ENCODE measurements around the gene DCDC2.
"Not testable (repeated sequence)": the region's sequence is repeated elsewhere in the genome, so short reads cannot be mapped to it uniquely, and the experiment has no call there.

Gene DCDC2

DNA sequence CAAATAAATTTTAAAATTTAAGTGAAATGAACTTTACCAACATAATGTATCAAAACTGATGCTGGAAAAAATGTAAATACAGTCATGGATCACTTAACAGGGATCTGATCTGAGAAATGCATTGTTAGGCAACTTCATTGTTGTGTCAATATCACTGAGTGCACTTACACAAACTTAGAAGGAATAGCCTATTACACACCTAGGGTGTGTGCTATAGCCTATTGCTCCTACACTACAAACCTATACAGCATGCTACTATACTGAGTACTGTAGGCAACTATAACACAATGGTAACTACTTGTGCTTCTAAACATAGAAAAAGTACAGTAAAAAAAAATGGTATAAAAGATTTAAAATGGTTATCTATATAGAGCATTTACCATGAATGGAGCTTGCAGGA is 104.5 kb downstream of the DCDC2 start:
- no peak for DNase-seq

DNA sequence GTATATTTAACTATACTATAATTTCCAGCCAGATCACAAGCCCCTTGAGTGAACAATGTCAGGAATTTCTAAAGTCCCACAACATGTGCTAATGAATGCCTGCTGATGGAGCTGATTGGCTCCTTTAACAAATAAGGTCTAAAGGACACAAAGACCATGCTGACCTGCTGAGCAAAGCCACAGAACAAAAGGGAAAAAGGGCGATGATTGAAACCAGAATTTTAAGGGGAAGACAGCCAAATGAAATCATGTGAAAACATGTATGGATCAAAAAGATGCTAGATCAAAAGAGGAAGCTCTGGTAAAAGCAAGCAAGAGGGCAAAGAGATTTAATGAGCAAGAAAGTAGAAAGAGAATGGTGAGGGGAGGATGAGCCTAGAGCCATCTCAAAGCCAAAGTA is 105.6 kb downstream of the DCDC2 start:
- no peak for DNase-seq

DNA sequence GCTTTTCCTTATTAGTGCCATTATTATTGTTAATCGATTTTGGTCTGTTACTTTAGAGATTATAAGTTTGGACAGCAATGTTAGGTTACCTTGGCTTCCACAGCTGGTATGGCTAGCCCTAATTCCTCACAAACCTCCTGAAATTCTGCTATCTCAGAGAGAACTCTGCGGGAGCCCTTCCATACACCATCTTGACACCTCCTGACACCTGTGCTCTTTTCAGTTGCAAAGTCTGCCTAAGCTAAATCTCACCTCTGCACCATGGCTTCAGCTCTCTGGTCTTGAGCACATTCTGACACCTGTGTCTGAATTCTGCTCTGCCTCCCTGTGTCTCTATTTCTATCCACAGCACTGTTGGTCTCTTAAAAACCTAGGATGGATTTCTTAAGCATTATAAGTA is 106.5 kb downstream of the DCDC2 start:
- no peak for DNase-seq

DNA sequence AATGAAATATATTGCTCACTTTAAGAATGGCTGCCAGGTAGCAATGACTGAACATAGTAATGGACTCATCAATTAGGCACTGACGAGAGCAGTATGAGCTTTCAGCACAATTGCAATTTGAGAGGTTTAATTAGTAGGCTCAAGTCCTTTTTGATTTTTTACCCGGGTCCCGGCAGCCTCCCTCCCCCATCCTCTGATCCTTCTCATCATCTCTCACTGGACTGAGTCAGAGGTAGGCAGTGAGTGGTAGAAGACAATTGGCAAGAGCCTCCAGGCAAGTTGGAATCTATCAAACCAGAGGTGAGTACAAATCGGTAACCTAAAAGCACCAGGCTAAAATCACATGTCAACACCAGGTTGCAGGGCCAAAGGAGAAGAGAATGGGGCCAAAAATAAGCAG is 107.9 kb downstream of the DCDC2 start:
- no peak for DNase-seq

DNA sequence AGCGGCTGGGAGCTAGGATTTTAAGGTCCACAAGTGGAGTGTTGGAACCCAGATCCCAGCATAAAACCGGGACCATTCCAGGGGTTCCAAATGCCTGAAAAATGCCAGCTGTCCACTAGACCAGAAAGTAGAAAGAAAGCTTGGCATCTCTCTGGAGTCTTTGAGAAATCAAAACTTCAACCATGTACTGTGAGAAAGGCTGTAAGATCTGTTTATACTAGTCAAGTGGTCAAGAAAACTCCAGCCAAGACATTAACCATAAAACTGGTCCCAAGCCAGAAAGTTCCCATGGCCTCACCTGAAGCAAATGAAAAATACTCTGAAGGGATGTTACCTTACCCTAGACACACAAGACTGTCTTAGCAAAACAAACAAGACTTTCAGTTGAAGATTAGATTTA is 112.6 kb downstream of the DCDC2 start:
- no peak for DNase-seq

- DNase-seq, result no peak
Measured at GRCh38 chr6:24242924-24243323, 114.9 kb downstream of the DCDC2 start.

- DNase-seq, result not testable (repeated sequence)
Measured at GRCh38 chr6:24241779-24242178, 116.1 kb downstream of the DCDC2 start.

- DNase-seq, result no peak
Measured at GRCh38 chr6:24240943-24241342, 116.9 kb downstream of the DCDC2 start.

- no peak for DNase-seq
Measured at GRCh38 chr6:24240380-24240928, 117.4 kb downstream of the DCDC2 start.

GRCh38 chr6:24238700-24239099 is 119.2 kb downstream of the DCDC2 start:
- DNase-seq, result no peak

DNA sequence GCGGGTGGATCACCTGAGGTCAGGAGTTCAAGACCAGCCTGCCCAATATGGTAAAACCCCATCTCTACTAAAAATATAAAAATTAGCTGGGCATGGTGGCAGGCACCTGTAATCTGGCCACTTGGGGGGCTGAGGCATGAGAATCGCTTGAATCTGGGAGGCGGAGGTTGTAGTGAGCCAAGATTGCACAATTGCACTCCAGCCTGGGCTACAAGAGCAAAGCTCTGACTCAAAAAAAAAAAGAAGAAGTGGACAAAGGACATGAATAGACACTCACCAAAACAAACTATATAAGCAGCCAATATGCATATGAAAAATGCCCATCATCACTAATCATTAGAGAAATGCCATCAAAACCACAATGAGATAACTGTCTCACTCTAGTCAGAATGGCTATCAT is 121.1 kb downstream of the DCDC2 start:
- DNase-seq, result not testable (repeated sequence)

DNA sequence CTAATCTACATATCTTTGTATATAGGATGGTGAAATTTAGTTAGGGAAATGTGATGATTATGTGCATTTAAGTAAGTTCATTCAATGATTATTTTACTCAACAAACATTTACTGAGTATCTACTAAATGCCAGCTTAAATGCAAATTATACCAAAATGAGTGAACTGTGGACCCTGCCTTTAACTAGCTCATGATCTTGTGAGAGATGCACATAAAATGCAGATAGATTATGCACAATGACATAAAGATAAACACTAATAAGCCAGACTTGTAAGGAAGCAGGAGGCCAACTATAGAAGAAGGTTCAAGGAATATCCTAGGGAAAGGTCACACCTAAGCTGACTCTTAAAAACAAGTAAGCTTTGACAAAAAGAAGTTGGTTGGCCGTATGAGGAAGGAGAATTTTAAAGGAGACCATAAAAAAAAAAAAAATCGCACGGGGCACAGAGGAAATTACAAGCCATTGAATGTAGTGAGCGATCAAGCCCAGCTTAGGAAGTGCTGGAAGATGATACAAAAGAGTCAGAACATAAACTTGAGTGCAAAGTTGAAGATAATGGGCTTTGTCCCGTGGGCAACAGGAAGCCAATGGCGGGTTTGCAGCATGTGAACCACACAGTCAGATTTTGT is 123.9 kb downstream of the DCDC2 start:
- no peak for DNase-seq

GRCh38 chr6:24231438-24231977 is 126.4 kb downstream of the DCDC2 start:
- no peak for DNase-seq

DNA sequence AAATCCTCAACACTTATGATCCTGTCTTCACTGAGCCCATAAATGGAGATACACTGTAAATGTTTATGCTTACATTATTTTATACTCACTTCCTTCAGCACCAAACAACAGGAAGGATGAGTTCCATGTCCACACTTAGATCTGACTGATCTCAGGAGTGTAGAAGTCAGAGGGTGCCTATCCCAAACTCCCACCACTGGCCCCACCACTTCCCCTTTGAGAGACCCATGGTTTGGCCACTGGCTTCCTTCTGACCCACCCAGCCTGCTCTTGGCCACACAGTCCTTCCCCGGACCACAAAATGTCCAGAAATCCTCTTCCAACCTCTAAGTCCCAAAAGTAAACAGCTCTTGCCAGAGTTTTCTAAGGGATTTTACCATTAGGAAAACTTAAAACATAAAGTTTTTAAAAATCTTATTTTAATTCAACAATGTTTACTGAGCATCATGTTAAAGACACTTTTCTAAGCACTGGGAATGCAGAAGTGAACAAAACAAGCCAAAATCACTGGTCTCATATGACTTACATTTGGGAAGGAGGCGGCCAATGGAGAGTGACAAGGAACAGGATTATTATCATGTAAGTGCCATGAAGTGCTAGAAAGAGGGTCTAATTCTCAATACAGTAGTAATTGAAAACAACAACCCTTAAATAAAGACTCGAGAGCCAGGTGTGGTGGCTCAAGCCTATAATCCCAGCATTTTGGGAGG is 128.0 kb downstream of the DCDC2 start:
- no peak for DNase-seq

DNA sequence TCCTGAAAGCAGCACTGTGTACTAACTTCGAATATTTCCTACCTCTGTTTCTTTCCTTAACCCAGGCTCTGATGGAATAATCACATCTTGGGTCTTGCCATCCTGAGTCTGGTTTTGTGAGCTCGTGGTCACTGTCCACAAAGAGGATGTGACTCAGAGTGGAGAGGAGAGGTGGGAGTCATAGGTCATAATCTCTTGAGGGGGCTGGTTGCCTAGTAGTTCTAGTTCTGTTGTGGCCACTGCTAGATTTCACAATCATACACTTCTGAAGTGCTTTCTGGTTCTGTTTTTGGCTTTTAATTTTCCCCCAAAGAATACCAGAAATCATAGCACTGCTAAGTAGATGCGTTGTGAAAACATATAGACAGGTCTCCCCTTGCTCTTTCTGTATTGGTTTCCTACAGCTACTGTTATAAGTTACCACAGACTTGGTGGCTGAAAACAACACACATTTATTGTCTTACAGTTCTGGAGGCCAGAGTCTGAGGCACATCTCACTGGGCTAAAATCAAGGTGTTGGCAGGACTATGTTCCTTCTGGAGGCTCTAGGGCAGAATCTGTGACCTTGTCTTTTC is 129.1 kb downstream of the DCDC2 start:
- DNase-seq, result no peak

GRCh38 chr6:24228123-24228522 is 129.7 kb downstream of the DCDC2 start:
- no peak for DNase-seq

- no peak for DNase-seq
Measured at GRCh38 chr6:24227556-24227955, 130.3 kb downstream of the DCDC2 start.

- no peak for DNase-seq
Measured at GRCh38 chr6:24226541-24226940, 131.3 kb downstream of the DCDC2 start.

- no peak for DNase-seq
Measured at GRCh38 chr6:24225838-24226237, 132.0 kb downstream of the DCDC2 start.

GRCh38 chr6:24223115-24223919 is 134.5 kb downstream of the DCDC2 start:
- no peak for DNase-seq

- no peak for DNase-seq
Measured at GRCh38 chr6:24219670-24220069, 138.2 kb downstream of the DCDC2 start.

- no peak for DNase-seq
Measured at GRCh38 chr6:24214984-24215383, 142.9 kb downstream of the DCDC2 start.

GRCh38 chr6:24207413-24207812 is 150.4 kb downstream of the DCDC2 start:
- DNase-seq, result no peak

All from NCI-H2081 treated with DMSO at 0.1 percent for 48 hours (cell line).